ENCODE results near the gene METTL5.

DNA sequence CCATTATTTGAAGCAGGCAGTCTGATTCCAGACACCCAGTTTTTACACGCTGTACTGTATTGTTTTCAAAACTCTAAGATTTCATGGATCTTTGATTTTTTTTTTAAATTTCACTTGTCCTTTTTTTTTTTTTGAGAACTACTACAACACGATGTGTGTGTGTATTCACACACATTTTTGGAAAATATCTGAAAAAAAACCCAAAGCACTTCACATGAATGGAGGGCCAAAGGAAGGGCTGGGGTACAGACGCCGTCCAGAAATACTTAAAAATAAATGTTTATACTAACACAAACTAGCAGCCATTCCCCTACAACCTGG lies 26.3 kb downstream of the METTL5 start:
- TF ChIP-seq, protein P1, sequence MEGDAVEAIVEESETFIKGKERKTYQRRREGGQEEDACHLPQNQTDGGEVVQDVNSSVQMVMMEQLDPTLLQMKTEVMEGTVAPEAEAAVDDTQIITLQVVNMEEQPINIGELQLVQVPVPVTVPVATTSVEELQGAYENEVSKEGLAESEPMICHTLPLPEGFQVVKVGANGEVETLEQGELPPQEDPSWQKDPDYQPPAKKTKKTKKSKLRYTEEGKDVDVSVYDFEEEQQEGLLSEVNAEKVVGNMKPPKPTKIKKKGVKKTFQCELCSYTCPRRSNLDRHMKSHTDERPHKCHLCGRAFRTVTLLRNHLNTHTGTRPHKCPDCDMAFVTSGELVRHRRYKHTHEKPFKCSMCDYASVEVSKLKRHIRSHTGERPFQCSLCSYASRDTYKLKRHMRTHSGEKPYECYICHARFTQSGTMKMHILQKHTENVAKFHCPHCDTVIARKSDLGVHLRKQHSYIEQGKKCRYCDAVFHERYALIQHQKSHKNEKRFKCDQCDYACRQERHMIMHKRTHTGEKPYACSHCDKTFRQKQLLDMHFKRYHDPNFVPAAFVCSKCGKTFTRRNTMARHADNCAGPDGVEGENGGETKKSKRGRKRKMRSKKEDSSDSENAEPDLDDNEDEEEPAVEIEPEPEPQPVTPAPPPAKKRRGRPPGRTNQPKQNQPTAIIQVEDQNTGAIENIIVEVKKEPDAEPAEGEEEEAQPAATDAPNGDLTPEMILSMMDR (IDR thresholded peaks at IDR 0.05 in 2 of 3, conservative IDR thresholded peaks at IDR 0.05 in 1 of 3; ENCODE audit: borderline replicate concordance in 1 of 3, insufficient read depth in 1 of 3, low read depth in 2 of 3, low read length in 2 of 3) = no peak
- TF ChIP-seq, protein P2, sequence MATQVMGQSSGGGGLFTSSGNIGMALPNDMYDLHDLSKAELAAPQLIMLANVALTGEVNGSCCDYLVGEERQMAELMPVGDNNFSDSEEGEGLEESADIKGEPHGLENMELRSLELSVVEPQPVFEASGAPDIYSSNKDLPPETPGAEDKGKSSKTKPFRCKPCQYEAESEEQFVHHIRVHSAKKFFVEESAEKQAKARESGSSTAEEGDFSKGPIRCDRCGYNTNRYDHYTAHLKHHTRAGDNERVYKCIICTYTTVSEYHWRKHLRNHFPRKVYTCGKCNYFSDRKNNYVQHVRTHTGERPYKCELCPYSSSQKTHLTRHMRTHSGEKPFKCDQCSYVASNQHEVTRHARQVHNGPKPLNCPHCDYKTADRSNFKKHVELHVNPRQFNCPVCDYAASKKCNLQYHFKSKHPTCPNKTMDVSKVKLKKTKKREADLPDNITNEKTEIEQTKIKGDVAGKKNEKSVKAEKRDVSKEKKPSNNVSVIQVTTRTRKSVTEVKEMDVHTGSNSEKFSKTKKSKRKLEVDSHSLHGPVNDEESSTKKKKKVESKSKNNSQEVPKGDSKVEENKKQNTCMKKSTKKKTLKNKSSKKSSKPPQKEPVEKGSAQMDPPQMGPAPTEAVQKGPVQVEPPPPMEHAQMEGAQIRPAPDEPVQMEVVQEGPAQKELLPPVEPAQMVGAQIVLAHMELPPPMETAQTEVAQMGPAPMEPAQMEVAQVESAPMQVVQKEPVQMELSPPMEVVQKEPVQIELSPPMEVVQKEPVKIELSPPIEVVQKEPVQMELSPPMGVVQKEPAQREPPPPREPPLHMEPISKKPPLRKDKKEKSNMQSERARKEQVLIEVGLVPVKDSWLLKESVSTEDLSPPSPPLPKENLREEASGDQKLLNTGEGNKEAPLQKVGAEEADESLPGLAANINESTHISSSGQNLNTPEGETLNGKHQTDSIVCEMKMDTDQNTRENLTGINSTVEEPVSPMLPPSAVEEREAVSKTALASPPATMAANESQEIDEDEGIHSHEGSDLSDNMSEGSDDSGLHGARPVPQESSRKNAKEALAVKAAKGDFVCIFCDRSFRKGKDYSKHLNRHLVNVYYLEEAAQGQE (IDR thresholded peaks at IDR 0.05; ENCODE audit: low read depth) = no peak
- TF ChIP-seq YY1 (IDR thresholded peaks at IDR 0.05; ENCODE audit: extremely low read depth, insufficient replicate concordance, low read depth, low read length) = no peak
- TF ChIP-seq SRF (IDR thresholded peaks at IDR 0.05; ENCODE audit: low read depth) = no peak
- TF ChIP-seq POLR2A (IDR thresholded peaks at IDR 0.05; ENCODE audit: borderline replicate concordance, extremely low read depth, insufficient read depth, insufficient read length) = no peak
- TF ChIP-seq, protein P3, sequence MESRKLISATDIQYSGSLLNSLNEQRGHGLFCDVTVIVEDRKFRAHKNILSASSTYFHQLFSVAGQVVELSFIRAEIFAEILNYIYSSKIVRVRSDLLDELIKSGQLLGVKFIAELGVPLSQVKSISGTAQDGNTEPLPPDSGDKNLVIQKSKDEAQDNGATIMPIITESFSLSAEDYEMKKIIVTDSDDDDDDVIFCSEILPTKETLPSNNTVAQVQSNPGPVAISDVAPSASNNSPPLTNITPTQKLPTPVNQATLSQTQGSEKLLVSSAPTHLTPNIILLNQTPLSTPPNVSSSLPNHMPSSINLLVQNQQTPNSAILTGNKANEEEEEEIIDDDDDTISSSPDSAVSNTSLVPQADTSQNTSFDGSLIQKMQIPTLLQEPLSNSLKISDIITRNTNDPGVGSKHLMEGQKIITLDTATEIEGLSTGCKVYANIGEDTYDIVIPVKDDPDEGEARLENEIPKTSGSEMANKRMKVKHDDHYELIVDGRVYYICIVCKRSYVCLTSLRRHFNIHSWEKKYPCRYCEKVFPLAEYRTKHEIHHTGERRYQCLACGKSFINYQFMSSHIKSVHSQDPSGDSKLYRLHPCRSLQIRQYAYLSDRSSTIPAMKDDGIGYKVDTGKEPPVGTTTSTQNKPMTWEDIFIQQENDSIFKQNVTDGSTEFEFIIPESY (IDR thresholded peaks at IDR 0.05; ENCODE audit: extremely low read depth, insufficient replicate concordance, low read length) = no peak
- no peak for TF ChIP-seq CBX3 (IDR thresholded peaks at IDR 0.05; ENCODE audit: low read depth)
- TF ChIP-seq TCF7L2 (IDR thresholded peaks at IDR 0.05; ENCODE audit: borderline replicate concordance, extremely low read depth, insufficient read depth, insufficient read length) = no peak
- no peak for TF ChIP-seq POLR2AphosphoS5 (IDR thresholded peaks at IDR 0.05; ENCODE audit: low read depth, low read length)
- TF ChIP-seq EZH2 (IDR thresholded peaks at IDR 0.05) = no peak
